Amygdala (tissue), 56 donors: ENCODE results near the gene PCDHB15.
"Not testable (repeated sequence)": the region's sequence is repeated elsewhere in the genome, so short reads cannot be mapped to it uniquely, and the experiment has no call there.

Source experiments
- DNase-seq, 56 donors: peaks; one replicate each; lab custom pipeline; 2025; lab: John Stamatoyannopoulos, UW

PCDHB15 gene

GRCh38 chr5:141246971-141247370 is 1.8 kb downstream of the PCDHB15 start:
- DNase-seq = not testable (repeated sequence)

- DNase-seq = not testable (repeated sequence)
Observed at GRCh38 chr5:141247434-141247833, 2.2 kb downstream of the PCDHB15 start.

GRCh38 chr5:141250576-141250975 is 5.4 kb downstream of the PCDHB15 start:
- DNase-seq = no peak

GRCh38 chr5:141258464-141258863 is 13.3 kb downstream of the PCDHB15 start:
- DNase-seq = no peak

- no peak for DNase-seq
Observed at GRCh38 chr5:141258948-141259347, 13.8 kb downstream of the PCDHB15 start.

GRCh38 chr5:141260458-141261237 is 15.5 kb downstream of the PCDHB15 start:
- DNase-seq = no peak

GRCh38 chr5:141261238-141261546 is 16.0 kb downstream of the PCDHB15 start:
- DNase-seq = no peak

GRCh38 chr5:141269195-141269594 is 24.0 kb downstream of the PCDHB15 start:
- no peak for DNase-seq

GRCh38 chr5:141272906-141273305 is 27.7 kb downstream of the PCDHB15 start:
- no peak for DNase-seq

GRCh38 chr5:141298376-141298775 is 53.2 kb downstream of the PCDHB15 start:
- no peak for DNase-seq
